ENCODE data around the gene CPNE2. TPM values are rescaled to one million over a fixed set of nuclear protein-coding genes. Genes with fewer than 3 reads are reported as not detected.
A peak's percentile ranks its signal among the peaks of the same experiment; 100 is the strongest.
"Not testable (repeated sequence)": the region's sequence is repeated elsewhere in the genome, so short reads cannot be mapped to it uniquely, and the experiment has no call there.

Gene CPNE2
- total RNA-seq, 1 donor = 20.3 TPM

GRCh38 chr16:57060323-57061083 is 31.9 kb upstream of the CPNE2 start:
- TF ChIP-seq, protein P1, sequence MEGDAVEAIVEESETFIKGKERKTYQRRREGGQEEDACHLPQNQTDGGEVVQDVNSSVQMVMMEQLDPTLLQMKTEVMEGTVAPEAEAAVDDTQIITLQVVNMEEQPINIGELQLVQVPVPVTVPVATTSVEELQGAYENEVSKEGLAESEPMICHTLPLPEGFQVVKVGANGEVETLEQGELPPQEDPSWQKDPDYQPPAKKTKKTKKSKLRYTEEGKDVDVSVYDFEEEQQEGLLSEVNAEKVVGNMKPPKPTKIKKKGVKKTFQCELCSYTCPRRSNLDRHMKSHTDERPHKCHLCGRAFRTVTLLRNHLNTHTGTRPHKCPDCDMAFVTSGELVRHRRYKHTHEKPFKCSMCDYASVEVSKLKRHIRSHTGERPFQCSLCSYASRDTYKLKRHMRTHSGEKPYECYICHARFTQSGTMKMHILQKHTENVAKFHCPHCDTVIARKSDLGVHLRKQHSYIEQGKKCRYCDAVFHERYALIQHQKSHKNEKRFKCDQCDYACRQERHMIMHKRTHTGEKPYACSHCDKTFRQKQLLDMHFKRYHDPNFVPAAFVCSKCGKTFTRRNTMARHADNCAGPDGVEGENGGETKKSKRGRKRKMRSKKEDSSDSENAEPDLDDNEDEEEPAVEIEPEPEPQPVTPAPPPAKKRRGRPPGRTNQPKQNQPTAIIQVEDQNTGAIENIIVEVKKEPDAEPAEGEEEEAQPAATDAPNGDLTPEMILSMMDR (IDR thresholded peaks at IDR 0.05; ENCODE audit: insufficient read depth, low read length) = no peak
- H3K4me3 ChIP-seq (ENCODE audit: low read depth, low read length) = no peak overlapping the region
- peak; percentile 18 for DNase-seq (ENCODE audit: low read depth)

GRCh38 chr16:57061084-57061905 is 31.1 kb upstream of the CPNE2 start:
- DNase-seq (ENCODE audit: low read depth) = peak; percentile 64
- H3K4me3 ChIP-seq (ENCODE audit: low read depth, low read length) = no peak overlapping the region
- TF ChIP-seq, protein P1 (IDR thresholded peaks at IDR 0.05; ENCODE audit: insufficient read depth, low read length) = no peak

DNA sequence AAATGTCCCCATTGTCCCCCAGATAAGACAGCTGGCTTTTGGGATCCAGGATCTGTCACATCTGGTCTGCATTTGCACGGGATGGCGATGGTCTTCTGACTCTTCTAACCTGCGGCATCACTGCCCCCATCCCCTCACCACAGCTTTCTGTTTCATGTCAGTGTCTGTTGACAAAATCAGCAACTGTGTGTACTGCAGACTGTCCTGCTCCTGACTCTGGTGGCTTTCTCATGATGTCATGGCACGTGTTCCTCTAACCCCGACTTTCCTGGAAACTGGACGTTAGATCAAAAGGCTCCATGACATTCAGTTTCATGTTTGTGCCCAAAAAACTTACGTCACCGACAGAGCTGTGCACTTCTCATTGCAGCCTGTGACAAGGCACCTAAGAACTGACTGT is 30.1 kb upstream of the CPNE2 start:
- TF ChIP-seq, protein P1 (IDR thresholded peaks at IDR 0.05; ENCODE audit: insufficient read depth, low read length) = no peak
- no peak overlapping the region for H3K4me3 ChIP-seq (ENCODE audit: low read depth, low read length)
- DNase-seq (ENCODE audit: low read depth) = no peak

GRCh38 chr16:57063189-57063588 is 29.2 kb upstream of the CPNE2 start:
- not testable (repeated sequence) for H3K4me3 ChIP-seq (ENCODE audit: low read depth, low read length); DNase-seq (ENCODE audit: low read depth)

DNA sequence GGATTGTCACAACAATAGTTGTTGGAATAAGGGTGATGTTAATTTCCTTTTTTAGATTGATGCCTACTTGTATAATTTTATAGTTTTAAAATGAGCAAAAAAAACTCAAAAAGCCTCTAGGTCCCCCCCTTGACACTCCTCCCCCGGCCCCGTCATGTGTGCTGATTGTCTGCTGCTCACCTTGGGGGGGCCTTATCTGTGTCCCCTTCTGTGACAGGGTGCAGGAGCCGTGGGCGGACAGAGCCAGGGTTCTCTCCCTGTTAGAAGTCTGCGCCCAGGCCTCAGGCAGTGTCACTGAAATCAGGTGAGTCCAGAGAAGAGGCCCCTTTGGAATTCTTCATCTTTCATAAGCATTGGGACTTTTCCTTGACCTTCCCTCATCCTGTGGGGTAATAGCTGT is 27.4 kb upstream of the CPNE2 start:
- TF ChIP-seq, protein P1 (IDR thresholded peaks at IDR 0.05; ENCODE audit: insufficient read depth, low read length) = no peak
- DNase-seq (ENCODE audit: low read depth) = no peak
- no peak overlapping the region for H3K4me3 ChIP-seq (ENCODE audit: low read depth, low read length)

DNA sequence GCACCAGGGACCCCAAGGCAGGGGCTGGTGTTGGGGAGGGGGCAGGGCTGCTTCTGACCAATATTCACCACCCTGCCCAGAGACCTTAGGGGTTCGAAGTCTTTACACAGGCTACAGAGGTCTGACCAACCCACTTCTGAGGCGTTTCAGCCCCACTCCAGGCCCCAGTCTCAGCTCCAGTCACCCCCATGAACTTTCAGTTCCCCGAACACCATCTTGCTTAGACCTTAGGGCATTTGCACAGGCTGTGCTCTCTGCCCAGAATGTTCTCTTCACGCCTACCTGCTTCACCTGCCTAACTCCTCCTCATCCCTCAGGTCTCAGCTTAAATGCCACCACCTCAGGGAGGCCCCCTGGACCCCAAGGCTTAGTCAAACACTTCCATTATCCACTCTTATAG is 25.8 kb upstream of the CPNE2 start:
- no peak for DNase-seq (ENCODE audit: low read depth)
- no peak overlapping the region for H3K4me3 ChIP-seq (ENCODE audit: low read depth, low read length)
- TF ChIP-seq, protein P1 (IDR thresholded peaks at IDR 0.05; ENCODE audit: insufficient read depth, low read length) = no peak

DNA sequence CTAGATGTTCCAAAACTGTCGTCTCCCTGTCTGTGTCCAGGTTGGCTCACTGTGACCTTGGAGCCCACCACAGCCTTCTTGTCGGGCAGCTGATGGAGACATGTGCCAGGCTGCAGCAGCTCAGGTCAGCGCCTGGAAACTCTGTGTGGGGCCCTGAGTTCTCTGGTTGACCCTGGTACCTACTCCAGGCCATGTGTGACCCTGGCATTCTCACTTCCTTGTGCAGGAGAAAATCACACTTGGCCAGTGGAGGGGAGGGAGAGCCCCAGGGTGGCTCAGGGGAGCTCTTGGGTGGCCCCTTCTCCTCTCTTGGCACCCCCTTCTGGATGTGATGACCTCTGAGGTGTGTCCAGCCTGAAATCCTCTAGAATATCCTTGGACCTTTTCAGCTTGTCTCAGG is 25.0 kb upstream of the CPNE2 start:
- no peak for DNase-seq (ENCODE audit: low read depth)
- TF ChIP-seq, protein P1 (IDR thresholded peaks at IDR 0.05; ENCODE audit: insufficient read depth, low read length) = no peak
- no peak overlapping the region for H3K4me3 ChIP-seq (ENCODE audit: low read depth, low read length)

Measured in fibroblast of the aortic adventitia (primary cell).